Activated naive CD8-positive, alpha-beta T cell treated with anti-CD3 and anti-CD28 coated beads, Interleukin-2, amount 50 U/mL, for 16 hours (primary cell): Measurements from ENCODE around the gene NREP.

Experiments
- DNase-seq: peaks from one replicate; pipeline ENCODE4 v3.0.0-alpha.2; 2020; ENCODE audit warnings: low read depth, low spot score

Gene NREP

GRCh38 chr5:111697215-111697614, 59.8 kb downstream of the NREP start:
- DNase-seq = no peak

- DNase-seq = no peak
Observed at GRCh38 chr5:111695991-111696390, 61.0 kb downstream of the NREP start.

DNA sequence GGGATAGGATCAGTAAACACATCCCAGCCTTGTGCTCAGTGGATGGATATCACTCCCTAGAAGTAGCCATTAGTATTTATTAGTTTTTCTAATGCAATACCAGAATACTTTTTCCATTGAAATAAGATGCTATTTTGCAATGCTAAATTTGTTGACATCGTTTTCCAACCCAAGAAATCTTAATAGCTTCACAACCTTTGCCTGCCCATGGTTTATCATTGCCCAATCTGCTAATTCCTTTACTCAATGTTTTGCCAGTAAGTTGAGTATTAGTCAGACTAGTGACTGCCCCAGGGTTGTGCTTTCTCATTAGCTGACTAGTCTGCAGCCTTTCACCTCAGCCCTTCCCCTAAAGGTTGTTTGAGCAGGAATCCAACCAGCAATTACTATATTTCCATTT, 62.9 kb downstream of the NREP start:
- DNase-seq = no peak

GRCh38 chr5:111691914-111692313, 65.1 kb downstream of the NREP start:
- no peak for DNase-seq

- DNase-seq = no peak
Observed at GRCh38 chr5:111691508-111691907, 65.5 kb downstream of the NREP start.

DNA sequence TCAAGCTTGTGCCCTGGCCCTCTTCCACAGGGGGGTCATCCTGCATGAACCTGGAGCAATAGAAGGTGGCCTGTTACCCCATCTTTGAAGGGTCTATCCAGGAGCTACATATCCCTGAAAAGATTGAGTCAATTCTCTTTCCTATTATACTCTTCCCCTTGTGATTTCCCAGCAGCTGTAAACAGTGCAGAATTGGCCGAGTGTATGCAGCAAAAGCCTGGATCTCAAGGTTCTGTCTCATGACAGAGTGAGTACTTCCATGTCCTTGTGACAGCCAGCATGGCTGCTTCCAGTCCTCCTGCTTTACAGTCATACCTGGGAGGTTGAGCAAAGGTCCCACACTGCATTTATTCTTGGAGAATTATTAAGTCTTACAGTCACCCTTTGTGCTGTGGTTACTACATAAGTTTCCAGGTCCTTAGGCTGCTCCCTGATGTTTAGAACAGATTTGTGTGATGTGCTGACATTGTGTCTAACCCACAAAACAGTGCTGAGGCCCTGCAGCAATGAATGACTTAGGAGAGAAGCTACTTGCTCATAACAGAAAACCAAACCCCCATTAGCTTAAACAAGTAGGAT, 67.5 kb downstream of the NREP start:
- DNase-seq = no peak

GRCh38 chr5:111685969-111686368, 71.0 kb downstream of the NREP start:
- DNase-seq = no peak

GRCh38 chr5:111682641-111683040, 74.4 kb downstream of the NREP start:
- no peak for DNase-seq

DNA sequence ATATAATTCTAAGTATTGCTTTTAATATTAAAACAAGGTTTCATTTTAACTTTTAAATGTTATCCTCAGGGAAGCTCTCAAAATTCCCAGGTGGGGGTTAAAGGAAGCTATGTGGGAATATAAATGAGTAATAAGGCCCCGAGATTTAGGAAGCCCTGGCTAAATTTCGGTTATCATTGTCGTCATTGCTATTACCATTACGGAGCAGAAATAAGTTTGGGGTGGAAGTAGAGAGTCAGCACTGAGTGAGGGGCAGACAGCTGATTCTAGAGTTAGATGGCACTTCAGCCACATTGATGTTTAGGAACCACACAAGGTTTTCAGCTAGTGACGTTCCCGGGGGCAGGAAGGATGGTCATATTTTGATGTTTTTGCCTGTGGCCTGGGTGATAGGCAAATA, 74.9 kb downstream of the NREP start:
- no peak for DNase-seq

DNA sequence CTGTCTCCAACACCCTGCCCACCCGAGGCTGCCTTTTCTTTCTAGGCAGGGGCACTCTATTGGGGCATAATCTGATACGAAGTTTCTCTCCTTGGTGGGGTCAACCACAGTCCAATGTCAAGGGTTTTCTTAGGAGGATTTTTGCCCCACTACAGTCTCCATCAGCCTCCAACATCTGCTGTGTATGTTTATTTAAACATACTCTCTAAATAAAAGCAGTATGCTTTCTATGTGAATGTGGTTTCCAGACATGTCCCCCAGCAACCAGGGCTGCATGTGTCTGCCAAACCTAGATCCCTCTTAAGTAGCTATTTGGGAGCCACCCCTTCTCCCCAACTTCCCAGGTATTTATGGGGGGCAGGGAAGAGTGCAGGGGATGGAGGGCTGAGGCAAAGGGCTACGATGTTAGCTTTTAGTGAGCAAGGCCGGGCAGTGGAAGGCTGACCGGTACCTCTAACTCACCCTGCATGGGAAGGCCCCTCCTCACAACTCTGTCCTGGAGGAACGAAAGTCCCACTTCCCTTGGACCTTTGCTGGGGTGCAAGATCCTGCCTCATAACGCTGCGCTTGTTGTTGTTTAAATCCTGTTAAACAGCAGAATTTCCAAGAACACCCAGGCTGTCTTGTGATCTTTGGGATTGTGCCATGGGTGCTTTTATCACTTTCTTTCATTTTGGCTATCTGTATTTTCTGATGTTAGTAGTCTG, 75.4 kb downstream of the NREP start:
- no peak for DNase-seq

DNA sequence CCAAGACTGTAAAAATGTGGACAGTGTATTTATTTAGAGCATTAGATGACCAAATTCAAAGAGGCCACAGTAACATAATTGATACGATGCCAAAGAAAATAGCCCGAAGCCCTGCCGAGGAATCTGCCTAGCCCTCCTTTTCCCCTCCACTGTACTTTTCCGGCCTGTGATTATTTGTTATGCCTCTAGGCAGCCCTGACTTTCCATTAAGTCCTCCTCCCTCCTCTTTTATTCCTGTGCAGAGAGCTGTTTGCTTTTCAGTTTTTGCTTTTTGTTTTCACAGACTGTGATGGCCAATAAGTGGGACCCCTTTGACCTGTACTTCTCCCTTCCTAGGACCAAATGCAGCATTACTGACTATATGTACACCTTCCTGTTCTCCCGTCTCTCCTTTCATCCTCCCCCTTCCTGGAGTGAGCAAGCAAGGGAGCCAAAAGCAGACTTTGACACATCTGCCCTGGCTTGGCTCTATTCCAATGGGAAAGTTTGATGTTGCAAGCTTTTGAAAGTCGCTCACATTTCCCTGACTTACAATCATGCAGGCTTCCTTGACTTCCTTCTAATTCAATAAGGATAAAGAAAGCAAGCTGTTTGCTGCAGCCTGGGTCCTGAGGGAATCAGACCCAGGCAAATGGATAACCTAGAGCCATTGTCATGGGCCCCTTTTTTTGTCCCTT, 76.1 kb downstream of the NREP start:
- no peak for DNase-seq

GRCh38 chr5:111679611-111680010, 77.4 kb downstream of the NREP start:
- DNase-seq = no peak
